ENCODE results near the gene CHRNE.

Gene CHRNE

GRCh38 chr17:4851084-4851483 is 51.8 kb downstream of the CHRNE start:
- no peak overlapping the region for H3K27ac ChIP-seq (ENCODE audit: low read depth, low read length)

GRCh38 chr17:4850246-4850645 is 52.7 kb downstream of the CHRNE start:
- H3K27ac ChIP-seq (ENCODE audit: low read depth, low read length): no peak overlapping the region
- no peak overlapping the region for H3K4me3 ChIP-seq (ENCODE audit: low read depth, low read length)
- peaks cover 58% of the 10 kb centered on the region for H3K4me1 ChIP-seq (ENCODE audit: control insufficient read depth, insufficient read depth, low read length)
- H3K36me3 ChIP-seq (ENCODE audit: control insufficient read depth, insufficient read depth, low read length): no peaks in the 10 kb centered on the region
- H3K9me3 ChIP-seq (ENCODE audit: control insufficient read depth, insufficient read depth, low read depth, low read length): no peaks in the 10 kb centered on the region
- no peaks in the 10 kb centered on the region for H3K27me3 ChIP-seq (ENCODE audit: control insufficient read depth, insufficient read depth, low read length)
- no peak overlapping the region for H3K9ac ChIP-seq (ENCODE audit: low read length)

More at GRCh38 chr17:4851084-4851483, 51.8 kb downstream of the CHRNE start:
- Histone ChIP-seq H3K36me3 (ENCODE audit: control insufficient read depth, insufficient read depth, low read length) (no peaks in the 10 kb centered on the region), H3K9ac (ENCODE audit: low read length) (no peak overlapping the region), H3K4me1 (ENCODE audit: control insufficient read depth, insufficient read depth, low read length) (peaks cover 58% of the 10 kb centered on the region), H3K9me3 (ENCODE audit: control insufficient read depth, insufficient read depth, low read depth, low read length) (no peaks in the 10 kb centered on the region), H3K27me3 (ENCODE audit: control insufficient read depth, insufficient read depth, low read length) (no peaks in the 10 kb centered on the region), H3K4me3 (ENCODE audit: low read depth, low read length) (no peak overlapping the region)

DNA sequence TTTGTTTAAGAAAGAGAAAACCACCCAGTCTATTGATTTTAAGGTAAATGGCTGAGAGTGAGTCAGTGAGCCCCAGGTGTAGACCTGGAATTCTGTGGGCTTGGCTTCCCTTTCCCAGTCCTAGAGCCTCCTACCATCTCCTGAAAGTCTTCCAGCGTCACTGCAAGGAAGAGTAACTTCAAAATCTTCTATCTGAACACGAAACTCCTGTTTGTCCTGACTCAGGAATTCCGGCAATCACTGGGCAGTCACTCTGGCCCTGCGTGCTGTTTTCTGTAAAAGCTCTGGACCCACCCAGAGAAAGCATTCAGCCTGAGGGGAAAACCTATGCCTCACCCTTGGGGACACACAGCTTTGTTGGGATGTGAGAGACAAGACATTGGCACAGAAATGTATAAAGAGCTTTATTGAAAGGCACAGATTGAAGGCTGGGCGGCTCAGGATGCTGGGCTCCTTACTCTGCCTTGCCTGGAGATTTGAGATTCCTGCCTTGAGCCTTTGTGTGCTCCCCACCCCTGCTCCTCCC is 53.8 kb downstream of the CHRNE start:
- no peaks in the 10 kb centered on the region for H3K27me3 ChIP-seq (ENCODE audit: control insufficient read depth, insufficient read depth, low read length)
- peaks cover 50% of the 10 kb centered on the region for H3K4me1 ChIP-seq (ENCODE audit: control insufficient read depth, insufficient read depth, low read length)
- H3K27ac ChIP-seq (ENCODE audit: low read depth, low read length): peak overlapping the region; percentile 71
- no peaks in the 10 kb centered on the region for H3K36me3 ChIP-seq (ENCODE audit: control insufficient read depth, insufficient read depth, low read length)
- H3K4me3 ChIP-seq (ENCODE audit: low read depth, low read length): no peak overlapping the region
- H3K9me3 ChIP-seq (ENCODE audit: control insufficient read depth, insufficient read depth, low read depth, low read length): no peaks in the 10 kb centered on the region
- H3K9ac ChIP-seq (ENCODE audit: low read length): peak overlapping the region; percentile 28
